HG02943 (cell line): ENCODE data around the gene NLRC5.
"Not testable (repeated sequence)": the region's sequence is repeated elsewhere in the genome, so short reads cannot be mapped to it uniquely, and the experiment has no call there.

ENCODE experiments used
- ATAC-seq: cut with Tn5 transposase; IDR thresholded peaks from one replicate; pipeline ENCODE4 v1.9.1; 2021; ENCODE audit warnings: mild to moderate bottlenecking, low read depth, moderate library complexity; ENCODE audit not compliant: unreplicated experiment

The NLRC5 gene

DNA sequence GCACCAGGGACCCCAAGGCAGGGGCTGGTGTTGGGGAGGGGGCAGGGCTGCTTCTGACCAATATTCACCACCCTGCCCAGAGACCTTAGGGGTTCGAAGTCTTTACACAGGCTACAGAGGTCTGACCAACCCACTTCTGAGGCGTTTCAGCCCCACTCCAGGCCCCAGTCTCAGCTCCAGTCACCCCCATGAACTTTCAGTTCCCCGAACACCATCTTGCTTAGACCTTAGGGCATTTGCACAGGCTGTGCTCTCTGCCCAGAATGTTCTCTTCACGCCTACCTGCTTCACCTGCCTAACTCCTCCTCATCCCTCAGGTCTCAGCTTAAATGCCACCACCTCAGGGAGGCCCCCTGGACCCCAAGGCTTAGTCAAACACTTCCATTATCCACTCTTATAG lies 77.3 kb downstream of the NLRC5 start:
- ATAC-seq, result no peak

GRCh38 chr16:57067347-57067746 lies 78.0 kb downstream of the NLRC5 start:
- ATAC-seq, result no peak

DNA sequence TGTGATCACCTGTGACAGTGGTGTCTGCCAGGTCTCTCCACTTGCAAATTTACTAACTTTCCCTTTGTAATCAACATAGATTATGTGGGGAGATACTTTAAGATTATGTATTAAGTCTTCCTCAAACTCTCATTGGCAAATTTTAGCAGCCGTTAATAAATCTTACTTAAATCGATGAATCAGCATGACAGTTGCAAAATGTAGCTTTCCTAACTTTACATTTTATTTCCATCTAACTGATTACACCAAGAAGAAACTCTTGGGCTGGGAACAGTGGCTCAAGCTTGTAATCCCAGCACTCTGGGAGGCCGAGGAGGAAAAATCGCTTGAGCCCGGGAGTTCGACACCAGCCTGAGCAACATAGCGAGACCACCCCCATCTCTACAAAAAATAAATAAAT lies 79.7 kb downstream of the NLRC5 start:
- ATAC-seq, result no peak

DNA sequence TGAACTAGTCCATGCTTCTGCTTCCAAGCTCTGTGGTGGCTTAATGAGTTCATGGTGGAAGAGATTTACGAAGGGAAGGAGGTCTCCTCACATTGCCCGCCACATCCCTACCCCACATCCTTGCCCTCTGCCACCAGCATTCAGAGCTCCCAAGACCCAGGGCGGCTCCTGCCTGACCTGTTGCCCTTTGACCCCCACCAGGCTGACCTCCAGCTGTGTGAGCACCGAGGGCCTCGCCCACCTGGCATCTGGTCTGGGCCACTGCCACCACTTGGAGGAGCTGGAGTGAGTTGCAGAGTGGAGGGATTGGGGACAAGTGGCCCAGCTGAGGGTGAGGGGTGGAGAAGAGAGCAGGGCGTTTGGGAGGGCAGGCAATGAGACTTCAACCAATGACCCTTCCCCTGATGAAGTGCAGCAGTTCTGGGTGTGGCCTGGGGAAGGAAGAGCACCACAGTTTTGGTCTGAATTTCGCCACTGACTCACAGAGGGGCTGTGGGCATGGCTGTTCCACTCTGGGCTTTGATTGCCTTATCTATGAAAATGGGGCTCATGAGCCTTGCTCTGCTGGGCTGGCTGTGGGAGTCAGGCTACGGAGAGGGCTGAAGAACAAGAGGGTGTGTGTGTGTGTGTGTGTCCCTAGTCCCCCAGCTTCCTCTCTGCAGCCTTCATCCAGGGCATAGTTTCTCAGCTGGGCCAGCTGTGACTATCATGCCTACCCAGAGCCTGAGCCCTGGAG lies 80.4 kb downstream of the NLRC5 start:
- ATAC-seq, result no peak

- no peak for ATAC-seq
Observed at GRCh38 chr16:57070424-57070823, 81.1 kb downstream of the NLRC5 start.

- ATAC-seq, result not testable (repeated sequence)
Observed at GRCh38 chr16:57071081-57071732, 81.8 kb downstream of the NLRC5 start.

DNA sequence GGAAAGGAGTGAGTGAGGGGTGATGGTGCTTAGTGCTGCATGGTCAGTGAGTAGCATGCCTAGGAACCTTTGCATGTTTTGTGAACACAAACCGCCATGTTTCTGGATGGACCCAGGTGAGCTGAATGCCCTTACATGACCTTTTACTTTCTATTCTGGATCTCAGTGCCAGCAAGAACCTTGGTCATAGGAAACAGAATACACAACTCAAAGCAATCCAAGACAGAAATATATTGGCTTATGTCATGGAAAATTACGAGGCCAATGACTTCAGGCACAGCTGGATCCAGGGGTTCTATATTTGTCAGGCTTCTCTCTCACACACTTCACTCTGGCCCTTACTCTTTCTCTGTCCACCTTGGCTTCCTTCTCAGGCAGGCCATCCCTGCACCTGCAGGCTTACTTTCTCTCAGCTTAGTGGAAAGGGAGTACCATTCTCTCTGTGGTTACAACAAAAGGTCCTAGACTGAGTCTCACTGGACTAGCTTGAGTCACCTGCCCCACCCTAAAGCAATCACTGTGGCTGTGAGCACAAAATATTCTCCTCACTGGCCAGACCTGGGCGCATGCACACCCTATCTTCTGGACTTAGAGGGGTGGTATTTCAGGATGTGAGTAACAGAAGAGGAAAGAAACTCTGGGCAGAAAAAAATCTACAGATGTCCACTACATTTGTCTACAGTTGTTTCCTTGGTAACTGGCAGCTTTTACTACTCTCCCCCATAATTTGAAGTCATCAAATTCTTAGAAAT lies 82.7 kb downstream of the NLRC5 start:
- ATAC-seq, result no peak

DNA sequence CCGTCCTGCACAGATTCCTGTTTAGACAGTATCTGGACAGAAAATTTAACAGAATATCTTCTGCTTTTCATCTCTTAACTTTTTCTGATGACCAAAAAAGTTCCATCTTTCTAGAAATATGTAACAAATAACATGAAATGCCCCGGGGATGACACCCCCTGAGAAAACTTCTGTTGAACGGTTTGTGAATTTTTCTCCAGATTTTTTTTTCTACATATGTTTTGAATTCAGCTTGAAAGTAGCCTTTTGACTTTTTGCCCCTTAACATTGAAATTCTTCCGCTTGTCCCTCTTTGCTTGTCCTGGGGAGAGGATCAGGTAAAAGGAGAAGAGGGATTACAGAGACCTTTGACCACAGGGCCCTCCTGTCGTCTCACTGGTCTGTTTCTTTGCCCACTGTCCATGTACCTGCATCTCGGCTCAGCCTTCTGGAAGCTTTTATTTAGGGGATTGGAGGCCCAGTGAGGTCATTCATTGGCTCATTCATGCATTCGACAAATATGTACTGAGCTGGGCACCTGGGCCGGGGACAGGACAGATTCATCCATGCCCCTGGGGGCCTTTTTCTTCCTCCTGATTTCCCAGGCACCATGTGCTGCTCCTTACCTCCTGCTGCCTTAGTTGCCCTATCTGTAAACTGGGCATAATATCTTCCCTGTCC lies 83.4 kb downstream of the NLRC5 start:
- no peak for ATAC-seq

GRCh38 chr16:57077714-57078113 lies 88.4 kb downstream of the NLRC5 start:
- ATAC-seq, result no peak

- no peak for ATAC-seq
Observed at GRCh38 chr16:57081744-57082143, 92.4 kb downstream of the NLRC5 start.

DNA sequence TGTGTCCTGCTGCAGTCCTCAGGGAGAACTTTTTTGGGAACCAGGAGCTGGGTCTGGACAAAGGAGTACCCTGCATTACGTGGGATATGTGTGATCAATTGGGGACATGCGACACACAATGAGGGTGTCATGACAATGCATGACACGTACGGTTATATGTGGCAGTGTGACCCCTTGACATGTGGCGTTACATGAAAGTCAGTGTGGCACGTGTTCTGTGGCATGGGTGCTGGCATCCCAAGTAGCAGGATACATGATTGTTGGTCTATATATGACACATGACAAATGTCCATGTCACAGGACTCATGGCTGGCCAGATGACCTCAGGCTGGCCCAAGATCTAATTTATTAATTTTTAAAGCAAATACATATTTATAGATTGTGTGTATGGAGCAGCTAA lies 93.3 kb downstream of the NLRC5 start:
- no peak for ATAC-seq

DNA sequence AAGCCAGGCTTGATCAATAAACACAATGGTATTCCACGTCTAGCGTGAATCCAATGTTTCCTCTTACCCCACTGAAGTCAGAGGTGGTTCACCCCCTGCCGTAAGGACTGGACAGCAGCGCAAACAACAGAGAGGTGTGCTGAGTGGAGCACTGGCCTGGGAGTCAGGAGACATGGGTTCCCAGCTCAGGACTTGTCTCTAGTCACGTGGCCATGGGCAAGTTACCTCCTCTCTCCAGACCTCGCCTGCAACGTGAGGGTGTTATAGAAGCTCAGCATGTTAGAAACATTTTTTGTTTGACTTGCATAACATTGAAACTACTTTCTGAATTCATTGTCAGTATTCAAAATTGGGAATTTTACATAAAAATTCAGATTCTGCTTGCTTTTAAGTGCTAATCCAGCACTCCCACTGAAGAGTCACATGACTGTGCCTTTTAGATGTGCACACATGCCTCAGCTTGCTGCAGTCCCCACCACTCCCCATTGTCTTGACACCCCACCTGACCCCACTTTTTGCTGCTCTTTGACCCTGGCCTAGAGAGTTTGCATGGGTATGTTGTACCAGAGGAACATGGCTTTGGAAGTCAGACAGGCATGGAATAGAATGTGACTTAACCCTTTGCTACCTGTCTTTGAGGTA lies 94.2 kb downstream of the NLRC5 start:
- ATAC-seq, result no peak

- no peak for ATAC-seq
Observed at GRCh38 chr16:57084257-57084770, 95.0 kb downstream of the NLRC5 start.

- ATAC-seq, result no peak
Observed at GRCh38 chr16:57084996-57085395, 95.6 kb downstream of the NLRC5 start.

DNA sequence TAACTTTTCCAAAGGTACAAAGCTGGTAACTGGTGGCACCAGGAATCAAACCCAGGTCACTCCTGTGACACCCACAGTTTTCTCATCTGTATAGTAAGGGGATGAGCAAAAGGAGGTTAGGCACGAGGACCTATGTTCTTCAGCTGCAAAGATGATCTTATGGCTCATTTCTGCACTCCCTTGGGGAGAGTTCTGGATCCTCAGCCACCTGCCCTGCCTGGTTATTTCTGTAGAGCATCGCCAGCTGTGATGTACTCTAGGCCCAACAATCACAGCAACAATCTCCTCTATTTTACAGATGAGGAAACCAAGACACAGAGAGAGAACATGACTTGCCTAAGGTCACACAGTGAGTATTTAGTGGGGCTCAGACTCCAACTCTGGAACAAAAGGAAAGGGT lies 97.6 kb downstream of the NLRC5 start:
- no peak for ATAC-seq

GRCh38 chr16:57089406-57089805 lies 100.0 kb downstream of the NLRC5 start:
- ATAC-seq, result no peak

DNA sequence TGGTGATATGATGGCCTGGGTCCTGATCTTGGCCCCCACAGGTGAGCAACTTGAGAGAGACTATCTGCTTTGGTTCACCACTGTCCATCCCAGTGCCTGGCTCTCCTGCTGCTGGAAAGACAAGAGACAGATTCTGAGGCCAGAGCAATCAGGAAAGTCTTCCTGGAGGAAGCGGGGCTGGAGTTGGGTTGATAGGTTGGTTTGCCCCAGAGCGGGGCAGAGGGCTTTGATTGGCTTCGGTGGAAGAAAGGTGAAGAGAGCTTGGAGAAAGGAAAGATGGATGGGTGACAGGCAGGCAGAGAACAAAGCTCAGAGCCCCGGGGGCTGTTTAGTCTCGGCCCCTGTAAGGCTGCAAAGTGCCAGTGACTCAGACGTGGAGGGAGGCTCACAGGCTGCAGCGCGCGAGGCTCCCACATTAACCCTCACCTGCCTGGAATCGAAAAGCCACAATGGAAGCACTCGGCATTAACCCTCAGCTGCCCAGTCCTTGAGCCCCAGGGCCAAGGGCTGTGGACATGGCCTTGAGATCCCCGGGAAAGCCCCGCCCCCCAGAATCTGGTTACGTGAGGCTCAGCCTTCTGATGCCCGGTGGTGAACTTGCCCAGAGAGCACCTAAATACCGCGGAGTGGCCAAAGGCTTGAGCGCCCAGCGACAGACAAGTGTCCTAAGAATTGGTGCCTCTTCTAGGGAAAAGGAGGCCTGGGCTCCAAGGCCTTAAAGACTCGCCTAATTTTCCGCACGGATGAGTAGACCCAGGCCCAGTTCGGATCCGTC lies 102.0 kb downstream of the NLRC5 start:
- ATAC-seq, result no peak

GRCh38 chr16:57091975-57092785 lies 102.8 kb downstream of the NLRC5 start, which contains the start of gene CPNE2:
Gene CPNE2, plus strand, starts transcription at chr16:57092583. Its CDS starts 18,160 bp downstream, at chr16:57110743.
- no peak for ATAC-seq
